NCI-H1694 (cell line): ENCODE data around the gene OR6C6.
"Not testable (repeated sequence)": the region's sequence is repeated elsewhere in the genome, so short reads cannot be mapped to it uniquely, and the experiment has no call there.

Experiments
- DNase-seq: peaks from one replicate; lab custom pipeline; 2025; lab: John Stamatoyannopoulos, UW

Gene OR6C6

GRCh38 chr12:55296469-55296868 is at the start of gene OR6C6:
TSS of gene OR6C6 (minus strand) at chr12:55296569. CDS start at chr12:55295232, 1,337 bp downstream.
- no peak for DNase-seq

DNA sequence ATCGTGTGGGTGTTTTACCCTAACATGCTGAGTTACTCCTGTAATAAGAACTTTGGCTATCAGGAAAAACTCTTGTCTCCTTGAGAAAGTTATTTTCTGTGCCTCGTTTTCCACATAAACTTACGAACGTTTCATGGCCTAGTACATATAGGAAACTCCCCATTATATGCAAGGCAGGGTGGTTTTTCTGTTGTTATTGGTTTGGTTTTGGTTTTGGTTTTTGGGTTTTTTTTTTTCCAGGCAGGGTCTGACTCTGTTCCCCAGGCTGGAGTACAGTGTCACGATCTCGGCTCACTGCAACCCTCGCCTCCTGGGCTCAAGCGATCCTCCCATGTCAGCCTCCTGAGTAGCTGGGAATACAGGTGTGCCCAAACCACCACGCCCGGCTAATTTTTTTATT is 39.6 kb upstream of the OR6C6 start:
- no peak for DNase-seq

DNA sequence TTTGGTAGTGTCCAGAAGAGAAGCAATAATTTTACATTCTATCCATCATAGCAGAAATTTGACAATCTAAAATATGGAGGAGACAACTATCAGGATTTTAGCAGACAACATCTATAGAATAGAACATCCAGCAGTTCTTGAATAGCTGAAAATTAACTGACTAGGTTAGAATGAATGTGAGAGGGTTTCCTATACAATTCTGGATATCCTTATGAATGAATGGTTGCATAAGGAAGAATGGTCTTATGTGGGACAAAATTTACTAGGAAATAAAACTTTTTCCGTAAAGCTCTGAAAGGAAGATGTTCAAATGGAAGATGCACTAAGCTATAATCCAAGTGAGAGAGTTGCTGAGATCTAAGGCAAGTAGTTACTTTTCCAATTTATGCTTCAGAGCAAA is 34.1 kb upstream of the OR6C6 start, which contains the start of gene OR6C3:
Gene OR6C3, plus strand, starts transcription at position 301 of the 400 bp plus-strand sequence. CDS start 955 bp downstream, outside the sequence.
- no peak for DNase-seq

GRCh38 chr12:55325801-55326200 is 29.4 kb upstream of the OR6C6 start:
- not testable (repeated sequence) for DNase-seq

- DNase-seq: no peak
Observed at GRCh38 chr12:55320201-55320600, 23.8 kb upstream of the OR6C6 start.

DNA sequence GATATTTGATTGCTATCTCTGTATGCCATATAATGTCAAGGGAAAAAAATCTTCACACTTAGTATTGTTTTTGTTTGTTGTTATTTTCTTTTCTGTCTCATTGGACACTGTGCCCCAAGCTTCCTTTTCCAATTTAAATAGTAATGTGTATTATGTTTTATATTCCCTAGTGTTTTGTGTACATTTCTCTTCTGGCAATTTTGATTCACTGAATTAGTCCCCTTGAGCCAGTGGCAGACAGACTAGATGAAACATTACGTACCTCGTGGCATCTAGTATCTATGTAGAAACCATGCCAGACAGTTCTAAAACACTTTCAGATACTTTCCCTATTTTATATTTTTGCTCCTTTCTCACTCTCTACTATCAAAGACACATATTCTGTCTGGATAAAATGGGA is 17.7 kb upstream of the OR6C6 start, which contains the start of gene OR6C1:
Gene OR6C1, plus strand, starts transcription at position 301 of the 400 bp plus-strand sequence. CDS start 6,257 bp downstream, outside the sequence.
- DNase-seq: no peak

GRCh38 chr12:55289999-55290398 is 6.4 kb downstream of the OR6C6 start:
- no peak for DNase-seq

DNA sequence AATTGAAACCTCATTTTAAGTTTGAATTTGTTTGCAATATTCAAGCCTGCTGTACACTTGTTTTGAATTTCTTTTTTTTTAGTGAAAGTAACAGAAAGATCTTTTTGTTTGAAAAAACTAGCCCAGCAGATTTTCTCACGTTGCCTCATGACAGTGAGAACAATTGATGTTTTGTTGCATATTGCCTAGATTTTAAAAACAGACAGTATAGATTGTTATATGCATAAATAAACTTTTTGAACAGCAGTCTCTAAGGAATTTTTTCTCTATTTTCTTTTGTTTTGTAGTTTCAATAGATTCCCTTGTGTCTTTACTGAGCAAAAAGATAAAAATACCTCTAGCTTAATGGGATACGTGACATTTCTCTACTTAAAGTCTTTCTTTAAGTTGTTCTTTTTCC is 15.4 kb downstream of the OR6C6 start:
- DNase-seq: no peak

GRCh38 chr12:55258303-55258702 is 38.1 kb downstream of the OR6C6 start:
- DNase-seq: no peak

DNA sequence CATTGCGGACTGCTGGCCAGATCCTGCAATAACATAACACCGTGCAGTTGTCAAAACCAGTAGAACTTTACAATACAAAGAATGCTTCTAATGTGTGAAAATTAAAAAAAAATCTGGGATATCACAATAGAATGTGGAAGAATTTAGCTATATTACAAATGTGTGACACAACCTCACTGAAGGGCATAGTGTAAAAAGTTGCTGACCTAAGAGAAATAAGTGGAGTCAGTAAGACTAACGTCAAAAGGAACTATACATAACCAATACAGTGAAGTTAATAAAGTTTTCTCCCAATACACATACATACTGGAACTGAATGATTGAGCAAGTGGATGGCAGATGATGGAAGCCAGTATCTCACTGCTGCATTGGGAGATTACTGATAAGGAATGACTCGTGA is 39.5 kb downstream of the OR6C6 start:
- DNase-seq: no peak

GRCh38 chr12:55253281-55253680 is 43.1 kb downstream of the OR6C6 start:
- DNase-seq: no peak

- no peak for DNase-seq
Observed at GRCh38 chr12:55250944-55251343, 45.4 kb downstream of the OR6C6 start.

- no peak for DNase-seq
Observed at GRCh38 chr12:55246159-55246558, 50.2 kb downstream of the OR6C6 start.

GRCh38 chr12:55244309-55244708 is 52.1 kb downstream of the OR6C6 start, which contains the start of gene OR6C74:
TSS of gene OR6C74 (plus strand) at chr12:55244609. CDS start at chr12:55247288, 2,679 bp downstream.
- DNase-seq: no peak
